Measurements from ENCODE around the gene TRMT1.
"Not testable (repeated sequence)": the region's sequence is repeated elsewhere in the genome, so short reads cannot be mapped to it uniquely, and the experiment has no call there.

Gene TRMT1

DNA sequence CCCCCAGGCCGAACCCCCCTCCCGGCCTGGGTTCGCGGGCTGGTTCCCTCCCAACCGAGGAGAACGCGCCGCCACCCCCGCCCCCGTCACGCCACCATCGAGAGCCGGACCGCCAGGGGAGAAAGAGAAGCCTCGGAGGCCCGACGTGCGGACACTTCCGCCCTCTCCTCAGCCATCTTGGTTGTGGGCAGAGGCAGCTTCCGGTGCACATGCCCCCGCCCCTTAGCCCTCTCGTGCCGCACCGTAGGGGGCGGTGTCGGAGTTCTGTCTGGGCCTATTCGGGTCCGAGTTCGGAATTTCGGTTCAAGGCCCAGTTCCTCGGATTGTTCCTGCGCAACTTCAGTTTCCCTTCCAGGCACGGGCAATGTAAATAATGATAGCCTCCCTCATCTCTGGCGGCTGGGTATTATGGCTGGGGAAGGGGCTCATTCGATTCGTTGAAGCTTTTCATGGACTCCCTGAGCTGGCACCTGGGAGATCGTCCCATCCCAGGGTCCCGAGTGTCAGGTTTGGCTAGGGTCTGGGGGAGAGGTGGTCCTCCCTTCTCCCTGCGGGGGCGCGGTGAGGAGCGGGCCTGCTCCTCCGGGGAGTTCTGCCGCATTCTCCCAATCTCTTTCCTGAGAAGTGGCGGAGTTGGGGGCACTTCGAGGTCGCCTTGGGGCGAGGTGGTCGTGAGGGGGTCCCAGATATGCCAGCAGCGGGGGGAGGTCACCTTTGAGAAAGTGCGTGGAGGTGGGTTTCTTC is 33.8 kb upstream of the TRMT1 start, which contains the start of the genes IER2 and STX10:
Gene IER2, plus strand, starts transcription at position 225 of the 744 bp plus-strand sequence. CDS start 2,776 bp downstream, outside the sequence.
Gene STX10, minus strand, starts transcription at position 189 of the 744 bp plus-strand sequence. CDS start 202 bp downstream, outside the sequence.
- peak; percentile 94 for DNase-seq

DNA sequence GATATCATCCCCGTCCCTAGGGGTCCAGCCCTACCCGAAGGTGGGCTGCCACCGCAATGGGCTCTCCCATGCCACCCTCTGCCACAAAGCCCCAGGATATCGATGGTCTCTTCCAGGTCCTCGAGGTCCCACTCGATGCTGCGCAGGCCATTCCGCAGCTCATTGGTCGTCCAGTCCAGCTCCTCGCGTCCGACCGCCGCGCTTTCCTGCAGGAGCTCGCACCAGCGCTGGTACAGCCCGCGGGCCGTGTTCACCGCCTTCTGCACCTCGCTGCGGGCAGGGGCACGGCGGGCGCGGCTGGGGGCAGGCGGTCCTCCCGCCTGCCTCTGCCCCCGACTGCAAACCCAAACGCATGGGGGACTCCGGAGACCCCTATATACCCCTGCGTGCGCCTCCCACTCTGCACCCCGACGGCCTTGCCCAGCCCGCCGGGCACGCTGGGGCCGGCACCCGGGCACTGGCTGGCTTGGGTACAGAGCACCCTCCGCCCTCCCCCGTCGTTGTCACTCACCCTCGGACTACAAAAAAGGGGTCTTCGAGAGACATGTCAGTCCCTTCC is 33.2 kb upstream of the TRMT1 start:
- DNase-seq = no peak

DNA sequence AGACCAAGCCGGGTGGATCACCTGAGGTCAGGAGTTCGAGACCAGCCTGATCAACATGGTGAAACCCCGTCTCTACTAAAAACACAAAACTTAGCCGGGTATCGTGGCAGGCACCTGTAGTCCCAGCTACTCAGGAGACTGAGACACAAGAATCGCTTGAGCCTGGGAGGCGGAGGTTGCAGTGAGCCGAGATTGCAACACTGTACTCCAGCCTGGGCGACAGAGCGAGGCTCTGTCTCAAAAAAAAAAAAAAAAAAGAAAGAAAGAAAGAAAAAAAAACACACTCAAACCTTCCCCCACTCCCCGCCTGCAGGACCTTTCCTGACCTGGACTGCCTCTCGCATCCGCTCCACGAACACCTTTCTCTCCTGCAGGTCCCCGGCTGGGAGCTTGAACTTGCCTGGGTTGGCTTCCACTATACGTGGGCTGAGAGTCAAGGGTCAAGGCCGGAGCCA is 32.7 kb upstream of the TRMT1 start:
- DNase-seq = not testable (repeated sequence)

- DNase-seq = no peak
Measured at GRCh38 chr19:13146763-13147563, 30.4 kb upstream of the TRMT1 start.

DNA sequence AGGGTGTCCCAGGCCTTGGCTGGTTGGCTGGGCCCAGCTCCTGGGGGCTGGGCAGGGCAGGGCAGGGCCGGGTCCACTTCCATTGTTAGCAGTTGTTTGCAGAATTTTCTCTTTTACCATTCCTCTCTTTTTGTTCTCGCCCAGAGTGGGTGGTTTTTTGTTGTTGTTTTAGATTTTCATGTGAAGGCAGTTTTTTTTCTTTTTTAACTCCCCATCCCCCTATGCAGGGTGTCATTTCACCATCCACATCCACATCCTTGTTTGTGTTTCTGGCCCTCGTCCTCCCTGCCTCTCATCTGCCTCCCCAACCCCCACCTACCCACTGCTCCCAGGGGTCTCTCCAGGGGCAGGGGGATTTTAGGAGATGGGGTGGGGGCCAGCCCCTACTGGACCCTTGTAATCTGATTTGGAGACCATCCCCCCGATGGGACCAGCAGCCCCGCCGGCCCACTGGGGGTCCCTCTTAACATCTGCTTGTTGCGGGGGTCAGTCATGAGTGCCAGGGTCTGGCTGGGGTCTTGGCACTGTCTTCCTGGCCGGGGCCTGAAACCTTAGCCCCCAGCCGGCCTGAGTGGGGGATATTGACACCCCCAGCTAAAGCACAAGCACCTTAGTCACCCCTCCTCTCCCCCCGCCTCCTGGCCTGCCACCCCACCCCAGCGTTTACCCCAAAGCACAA is 23.2 kb upstream of the TRMT1 start:
- no peak for DNase-seq

DNA sequence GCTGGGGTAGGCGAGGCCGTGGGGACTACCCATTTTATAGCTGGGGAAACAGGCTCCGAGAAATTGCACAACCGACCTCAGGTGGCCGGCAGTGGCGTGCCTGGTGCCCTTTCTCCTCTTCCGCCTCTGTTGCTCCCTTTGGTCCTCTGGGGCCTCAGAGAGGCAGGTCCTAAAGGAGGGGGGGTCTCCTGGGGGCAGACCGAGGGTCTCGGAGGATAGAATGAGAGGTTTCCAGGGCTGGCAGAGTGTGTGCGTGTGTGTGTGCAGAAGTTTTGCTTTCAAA is 22.3 kb upstream of the TRMT1 start:
- no peak for DNase-seq

DNA sequence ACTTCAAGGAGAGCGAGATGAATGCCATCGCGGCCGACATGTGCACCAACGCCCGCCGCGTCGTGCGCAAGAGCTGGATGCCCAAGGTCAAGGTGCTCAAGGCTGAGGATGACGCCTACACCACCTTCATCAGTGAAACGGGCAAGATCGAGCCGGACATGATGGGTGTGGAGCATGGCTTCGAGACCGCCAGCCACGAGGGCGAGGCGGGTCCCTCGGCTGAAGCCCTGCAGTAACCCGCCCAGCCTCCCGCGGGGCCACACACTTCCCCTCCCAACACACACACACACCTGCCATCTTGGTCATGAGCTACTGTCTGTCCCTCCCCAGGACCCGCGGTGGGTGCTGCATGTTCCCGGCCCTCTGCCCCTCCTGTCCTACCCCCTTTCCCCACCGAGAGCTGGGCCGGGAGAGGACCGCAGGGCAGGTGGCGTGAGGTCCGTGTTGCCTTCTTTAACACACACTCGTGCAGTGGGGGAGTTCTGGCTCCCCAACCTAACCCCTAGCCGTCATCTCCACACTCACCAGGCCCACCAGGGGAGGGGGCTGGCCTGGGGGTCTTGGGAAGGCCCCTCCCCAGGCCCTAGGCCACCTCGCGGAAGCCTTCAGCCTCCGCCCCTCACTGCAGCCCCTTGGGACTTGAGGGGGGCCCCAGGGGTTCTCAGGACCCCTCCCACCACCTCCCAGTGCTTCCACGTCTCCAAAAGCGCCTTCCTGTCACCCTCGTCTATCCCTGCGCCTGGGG is 21.8 kb upstream of the TRMT1 start:
- DNase-seq = no peak

- no peak for DNase-seq
Measured at GRCh38 chr19:13137290-13137794, 20.8 kb upstream of the TRMT1 start.

- DNase-seq = no peak
Measured at GRCh38 chr19:13135068-13136062, 18.8 kb upstream of the TRMT1 start.

DNA sequence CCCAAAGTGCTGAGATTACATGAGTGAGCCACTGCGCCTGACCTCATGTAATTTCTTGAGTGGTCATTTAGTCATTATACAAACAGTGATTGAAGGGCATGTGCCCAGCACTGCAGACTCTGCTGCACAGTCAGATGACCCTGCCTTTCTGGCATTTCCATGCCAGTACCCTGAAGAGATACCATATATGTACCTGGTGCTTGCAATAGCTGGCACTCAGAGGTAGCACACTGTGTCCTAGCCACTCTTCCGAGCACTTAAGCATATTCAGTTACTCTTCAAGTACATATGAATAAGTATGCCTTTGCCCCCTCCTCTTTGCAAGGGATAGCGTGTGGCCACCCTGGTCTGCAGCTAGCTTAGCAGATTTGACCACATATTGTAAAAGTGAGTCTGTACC is 18.1 kb upstream of the TRMT1 start:
- DNase-seq = no peak

DNA sequence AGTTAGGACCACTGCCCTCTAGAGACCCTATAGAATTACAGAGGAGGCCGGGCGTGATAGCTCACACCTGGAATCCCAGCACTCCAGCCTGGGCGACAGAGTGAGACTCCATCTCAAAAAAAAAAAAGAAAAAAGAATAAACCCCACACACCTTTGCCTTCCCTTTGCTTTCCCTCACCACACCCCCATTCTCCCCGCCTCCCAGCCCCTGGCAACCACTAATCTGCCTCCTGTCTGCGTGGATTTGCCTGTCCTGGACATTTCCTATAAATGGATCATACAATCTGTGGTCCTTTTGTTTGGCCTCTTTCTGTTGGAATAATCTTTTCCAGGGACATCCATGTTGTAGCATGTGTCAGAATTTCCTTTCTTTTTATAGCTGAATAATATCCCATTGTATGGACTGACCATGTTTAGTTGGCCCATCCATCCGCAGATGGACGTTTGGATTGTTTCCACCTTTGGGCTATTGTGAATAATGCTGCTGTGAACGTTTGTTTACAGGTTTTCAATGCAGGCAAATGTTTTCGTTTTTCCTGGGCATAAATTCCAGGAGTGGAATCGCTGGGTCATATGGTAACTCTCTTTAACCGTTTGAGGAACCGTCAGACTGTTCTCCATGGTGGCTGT is 16.8 kb upstream of the TRMT1 start:
- no peak for DNase-seq

DNA sequence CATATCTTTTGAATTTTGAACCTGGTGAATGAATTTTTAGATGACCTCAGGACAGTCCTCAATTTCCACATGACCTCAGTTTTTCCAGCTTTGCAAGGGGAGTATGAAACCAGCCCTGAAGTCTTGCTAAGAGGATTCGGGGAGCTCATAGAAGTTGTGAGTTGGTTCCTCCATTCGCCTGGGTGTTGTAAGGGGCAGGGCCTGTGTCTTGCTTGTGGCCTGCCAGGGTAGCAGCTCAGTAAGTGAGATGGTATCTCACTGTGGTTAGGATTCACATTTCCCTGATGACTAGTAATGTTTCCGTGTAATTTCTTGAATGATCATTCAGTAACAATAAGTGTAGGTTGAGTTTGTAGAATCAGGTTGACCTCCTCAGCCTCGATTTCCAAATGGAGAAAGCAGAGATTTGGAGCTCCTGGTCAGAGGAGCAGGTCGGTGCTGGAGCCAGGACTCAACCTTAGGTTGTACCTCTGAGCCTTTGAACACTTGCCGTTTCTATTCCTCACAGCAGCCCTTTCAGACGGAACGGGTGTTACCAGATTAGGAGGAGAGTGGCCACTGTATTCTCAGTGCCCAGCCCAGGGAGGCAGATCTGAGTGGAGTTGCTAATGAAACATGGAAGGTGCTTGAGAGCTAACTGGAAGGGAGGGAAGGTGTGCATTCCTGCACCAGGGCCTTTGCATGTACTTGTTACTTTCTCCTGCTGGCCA is 16.1 kb upstream of the TRMT1 start:
- DNase-seq = peak; percentile 74

DNA sequence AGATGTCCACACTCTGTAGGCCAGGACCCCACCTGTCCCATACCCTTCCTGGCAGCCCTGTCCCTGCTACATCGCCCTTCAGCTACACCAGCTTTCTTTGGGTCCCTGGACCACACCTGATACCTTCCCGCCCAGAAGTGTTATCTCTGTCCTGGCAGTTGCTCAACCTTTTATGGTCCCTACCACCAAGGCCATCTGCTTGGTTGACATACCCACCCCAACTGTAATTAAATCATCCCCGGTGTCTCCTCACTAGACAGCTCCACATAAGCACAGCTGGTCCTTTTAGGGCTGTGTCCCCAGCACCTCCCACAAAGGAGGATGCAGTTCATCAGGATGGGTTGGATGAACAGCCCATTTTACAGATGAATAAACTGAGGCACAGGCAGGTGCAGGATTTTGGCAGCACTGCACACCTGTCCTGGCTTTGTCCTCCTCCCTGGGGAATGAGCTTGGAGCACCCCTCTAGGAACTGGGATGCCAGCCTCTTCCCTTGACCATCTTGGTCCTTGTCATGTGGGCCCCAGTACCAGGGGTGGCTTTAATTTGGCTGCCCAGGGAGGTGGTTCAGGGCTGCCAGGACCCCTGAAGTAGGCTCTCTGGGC is 14.4 kb upstream of the TRMT1 start:
- no peak for DNase-seq

DNA sequence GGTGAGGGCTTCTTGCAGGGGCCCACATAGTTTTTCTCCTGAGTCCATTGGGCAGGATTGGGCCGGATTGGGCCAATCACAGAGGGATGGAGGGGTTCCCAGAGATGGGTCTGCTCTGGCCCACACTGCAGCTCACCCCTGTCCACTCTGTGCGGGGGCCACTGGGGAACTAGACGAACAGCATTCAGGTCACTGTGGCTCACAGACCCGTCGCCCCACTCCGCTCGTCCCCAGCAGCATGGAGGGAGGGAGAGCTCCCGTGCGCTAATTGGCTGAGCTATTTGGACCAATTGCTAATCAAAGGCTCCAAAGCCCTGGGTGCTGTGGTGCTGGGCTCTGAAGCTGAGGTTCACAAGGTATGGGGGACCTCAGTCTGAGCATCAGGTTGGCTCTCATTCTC is 12.8 kb upstream of the TRMT1 start:
- no peak for DNase-seq

- DNase-seq = no peak
Measured at GRCh38 chr19:13128583-13128982, 12.0 kb upstream of the TRMT1 start.

GRCh38 chr19:13127811-13128575 is 11.5 kb upstream of the TRMT1 start:
- no peak for DNase-seq

DNA sequence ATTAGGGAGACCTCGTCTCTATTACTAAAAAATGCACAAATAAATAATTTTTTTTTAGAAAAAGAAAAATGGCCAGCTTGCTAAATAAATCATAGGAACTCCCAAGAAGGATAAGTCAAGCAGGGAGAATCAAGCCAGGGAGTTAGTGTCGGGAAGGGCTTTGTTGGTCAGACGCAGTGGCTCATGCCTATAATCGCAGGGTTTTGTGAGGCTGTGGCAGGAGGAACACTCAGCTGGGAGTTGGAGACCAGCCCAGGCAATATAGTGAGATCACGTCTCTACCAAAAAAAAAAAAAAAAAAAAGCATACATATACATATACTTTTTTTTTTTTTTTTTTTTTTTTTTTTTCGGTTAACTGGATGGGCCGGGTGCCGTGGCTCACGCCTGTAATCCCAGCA is 10.5 kb upstream of the TRMT1 start:
- DNase-seq = no peak

Measured in CD4-positive, alpha-beta T cell treated with Interleukin-4 for 4 hours (primary cell).